OCI-LY7 (cell line): ENCODE results near the gene MRO.

ENCODE experiments used
- CTCF ChIP-seq: fragments of 200-600 bp; sonication (generic); conservative IDR thresholded peaks from 2 replicates; pipeline ENCODE4 v1.5.1; 2014; ENCODE audit warnings: mild to moderate bottlenecking, antibody characterized with exemption, low read length, moderate library complexity, mixed read lengths
- EZH2phosphoT487 ChIP-seq: fragments of 200-600 bp; sonication (generic); IDR thresholded peaks from 2 replicates; pipeline ENCODE4 v1.6.1; 2018; ENCODE audit warnings: low read depth, borderline replicate concordance, mild to moderate bottlenecking, mixed run types, antibody characterized with exemption, low read length, moderate library complexity, mixed read lengths

DNA sequence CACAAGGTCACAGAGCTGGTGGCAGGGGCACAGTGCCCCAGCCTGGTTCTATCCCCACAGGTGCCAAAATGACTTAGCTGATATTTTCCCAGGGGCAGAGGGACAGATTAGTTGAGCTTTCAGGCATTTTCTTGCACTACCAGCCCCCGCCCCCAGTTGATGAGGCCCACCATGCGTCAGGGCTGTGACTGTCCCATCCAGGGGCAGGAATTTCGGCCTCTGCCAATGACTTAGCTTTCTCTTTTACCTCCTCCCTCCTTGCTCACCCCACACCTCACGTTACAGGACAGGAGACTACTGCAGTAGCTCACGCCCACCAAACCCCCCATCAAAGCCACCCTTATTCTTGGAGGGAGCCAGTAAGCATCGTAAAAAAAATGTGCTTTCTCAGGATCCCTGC lies 31.5 kb downstream of the MRO start:
- TF ChIP-seq CTCF = no peak
- TF ChIP-seq EZH2phosphoT487 = no peak
